GM12878 (cell line): ENCODE data around the gene SERPINB4.

ENCODE experiments used
- CTCF ChIP-seq, 3 experiments: IDR thresholded peaks in 2 of 3; conservative IDR thresholded peaks in 1 of 3; 2 replicates each; pipeline ENCODE4 v1.5.1; 2011; ENCODE audit warnings: low read depth in 3 of 3, low read length in 3 of 3, mild to moderate bottlenecking in 3 of 3, control low read depth in 2 of 3, moderate library complexity in 2 of 3, inconsistent platforms in 1 of 3, mixed read lengths in 1 of 3; ENCODE audit not compliant: control insufficient read depth in 2 of 3, insufficient read depth in 1 of 3; ENCODE audit errors: extremely low read depth in 1 of 3
- FOXM1 ChIP-seq: IDR thresholded peaks from 2 replicates; pipeline ENCODE4 v1.6.1; 2012; ENCODE audit warnings: low read depth, mild to moderate bottlenecking, inconsistent platforms, low read length, moderate library complexity
- HDGF ChIP-seq: fragments of 450-650 bp; IDR thresholded peaks from 2 replicates; pipeline ENCODE4 v1.6.1; 2016; ENCODE audit warnings: antibody characterized with exemption
- SMC3 ChIP-seq: IDR thresholded peaks from 2 replicates; pipeline ENCODE4 v1.6.1; 2011; ENCODE audit warnings: low read length, improper control_type of control experiment, borderline replicate concordance
- YBX1 ChIP-seq: fragments of 450-650 bp; IDR thresholded peaks from 2 replicates; pipeline ENCODE4 v1.6.1; 2016; ENCODE audit warnings: antibody characterized with exemption

GRCh38 chr18:63588909-63589308 is 55.1 kb downstream of the SERPINB4 start:
- no peak for TF ChIP-seq FOXM1
- TF ChIP-seq HDGF: no peak
- no peak for TF ChIP-seq CTCF (IDR thresholded peaks at IDR 0.05 in 2 of 3, conservative IDR thresholded peaks at IDR 0.05 in 1 of 3; ENCODE audit: control insufficient read depth in 2 of 3, extremely low read depth in 1 of 3, insufficient read depth in 1 of 3, low read depth in 3 of 3, low read length in 3 of 3)
- TF ChIP-seq YBX1: no peak
- no peak for TF ChIP-seq SMC3
